ENCODE measurements around the gene KCNK7.
A peak's percentile ranks its signal among the peaks of the same experiment; 100 is the strongest.
"Not testable (repeated sequence)": the region's sequence is repeated elsewhere in the genome, so short reads cannot be mapped to it uniquely, and the experiment has no call there.

Gene KCNK7, protein sequence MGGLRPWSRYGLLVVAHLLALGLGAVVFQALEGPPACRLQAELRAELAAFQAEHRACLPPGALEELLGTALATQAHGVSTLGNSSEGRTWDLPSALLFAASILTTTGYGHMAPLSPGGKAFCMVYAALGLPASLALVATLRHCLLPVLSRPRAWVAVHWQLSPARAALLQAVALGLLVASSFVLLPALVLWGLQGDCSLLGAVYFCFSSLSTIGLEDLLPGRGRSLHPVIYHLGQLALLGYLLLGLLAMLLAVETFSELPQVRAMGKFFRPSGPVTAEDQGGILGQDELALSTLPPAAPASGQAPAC

DNA sequence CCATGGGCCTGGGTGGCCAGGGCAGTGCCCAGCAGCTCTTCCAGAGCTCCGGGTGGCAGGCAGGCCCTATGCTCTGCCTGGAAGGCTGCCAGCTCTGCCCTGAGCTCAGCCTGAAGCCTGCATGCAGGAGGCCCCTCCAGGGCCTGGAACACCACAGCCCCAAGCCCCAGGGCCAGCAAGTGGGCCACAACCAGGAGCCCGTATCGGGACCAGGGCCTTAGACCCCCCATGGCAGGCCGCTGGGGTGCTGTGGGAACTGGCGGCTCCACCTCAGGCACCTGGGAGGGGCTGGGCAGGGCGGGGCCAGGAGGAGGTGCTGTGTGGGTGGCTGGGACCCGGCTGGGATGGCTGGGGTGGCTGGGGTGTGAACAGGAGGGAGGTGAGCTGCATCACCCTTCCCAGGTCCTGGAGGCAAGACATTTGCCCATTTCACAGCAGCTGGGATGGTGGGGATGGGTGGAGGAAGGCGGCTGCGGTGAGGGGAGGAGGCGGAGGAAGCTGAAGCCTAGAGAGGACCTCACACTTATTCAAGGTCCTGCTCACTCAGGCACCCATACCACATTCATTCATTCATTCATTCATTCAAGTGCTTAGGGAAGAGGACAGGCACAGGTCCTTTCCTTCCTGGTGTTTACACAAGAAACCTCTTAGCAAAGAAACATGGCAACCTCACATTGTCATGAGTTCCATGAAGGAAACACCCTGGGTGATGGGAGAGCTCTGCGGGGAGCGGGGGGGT is at the start of gene KCNK7:
Gene KCNK7 (minus strand): TSS at position 258 of the 739 bp plus-strand sequence. CDS start 28 bp downstream, at position 230.
- no peak for DNase-seq

DNA sequence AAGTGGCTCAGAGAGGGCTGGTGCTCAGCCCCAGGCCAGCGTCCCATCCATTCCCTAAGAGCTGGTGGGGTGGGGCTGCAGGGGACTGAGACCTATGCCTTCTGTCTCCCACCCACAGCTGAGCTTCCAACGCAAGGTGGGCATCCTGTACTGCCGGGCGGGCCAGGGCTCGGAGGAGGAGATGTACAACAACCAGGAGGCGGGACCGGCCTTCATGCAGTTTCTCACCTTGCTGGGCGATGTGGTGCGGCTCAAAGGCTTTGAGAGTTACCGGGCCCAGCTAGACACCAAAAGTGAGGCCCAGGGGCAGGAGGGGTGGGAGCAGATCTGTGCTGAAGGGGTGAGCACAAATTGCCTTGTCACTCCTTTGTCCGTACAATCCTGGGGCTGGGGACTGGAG is 49.2 kb upstream of the KCNK7 start:
- no peak for DNase-seq

DNA sequence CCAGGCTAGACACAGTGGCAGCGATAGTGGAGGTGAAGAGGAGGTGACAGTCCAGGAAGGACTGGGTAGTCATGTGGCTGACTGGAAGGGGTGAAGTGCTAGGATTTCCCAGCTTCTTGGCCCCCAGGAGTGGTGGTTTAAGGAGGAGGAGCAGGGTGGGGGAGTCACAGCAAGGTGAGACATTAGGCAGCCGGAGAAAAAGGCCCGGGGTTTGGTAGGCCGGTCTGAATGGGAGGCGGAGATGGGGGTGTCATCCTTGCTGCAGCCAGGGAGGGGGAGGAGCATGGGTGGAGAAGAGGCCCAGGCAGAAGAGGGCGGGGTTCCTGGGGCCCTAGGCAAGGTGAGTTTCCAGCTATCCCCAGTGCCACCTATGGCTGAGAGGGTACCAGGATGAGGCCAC is 48.4 kb upstream of the KCNK7 start:
- no peak for DNase-seq

DNA sequence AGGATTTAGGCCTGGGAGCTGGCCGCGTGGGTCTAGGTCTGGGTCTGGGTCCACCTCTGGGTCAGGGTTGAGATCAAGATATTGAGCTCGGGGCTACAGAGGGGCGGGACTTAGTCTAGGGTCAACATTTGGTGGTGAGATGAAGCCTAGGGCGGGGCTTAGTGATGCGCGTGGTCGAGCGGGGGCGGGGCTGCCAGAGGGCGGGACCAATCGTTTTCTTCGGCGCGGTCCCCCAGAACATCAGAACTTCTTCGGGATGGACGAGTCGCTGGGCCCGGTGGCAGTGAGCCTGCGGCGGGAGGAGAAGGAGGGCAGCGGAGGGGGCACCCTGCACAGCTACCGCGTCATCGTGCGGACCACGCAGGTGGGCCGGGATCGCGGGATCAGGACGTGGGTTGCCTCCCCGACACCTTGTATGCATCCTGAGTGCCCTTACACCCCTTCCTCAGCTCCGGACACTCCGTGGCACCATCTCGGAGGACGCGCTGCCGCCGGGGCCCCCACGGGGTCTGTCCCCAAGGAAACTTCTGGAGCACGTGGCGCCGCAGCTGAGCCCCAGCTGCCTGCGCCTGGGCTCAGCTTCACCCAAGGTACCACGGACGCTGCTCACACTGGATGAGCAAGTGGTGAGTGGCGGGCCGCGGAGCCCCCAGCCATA is 46.5 kb upstream of the KCNK7 start:
- no peak for DNase-seq

DNA sequence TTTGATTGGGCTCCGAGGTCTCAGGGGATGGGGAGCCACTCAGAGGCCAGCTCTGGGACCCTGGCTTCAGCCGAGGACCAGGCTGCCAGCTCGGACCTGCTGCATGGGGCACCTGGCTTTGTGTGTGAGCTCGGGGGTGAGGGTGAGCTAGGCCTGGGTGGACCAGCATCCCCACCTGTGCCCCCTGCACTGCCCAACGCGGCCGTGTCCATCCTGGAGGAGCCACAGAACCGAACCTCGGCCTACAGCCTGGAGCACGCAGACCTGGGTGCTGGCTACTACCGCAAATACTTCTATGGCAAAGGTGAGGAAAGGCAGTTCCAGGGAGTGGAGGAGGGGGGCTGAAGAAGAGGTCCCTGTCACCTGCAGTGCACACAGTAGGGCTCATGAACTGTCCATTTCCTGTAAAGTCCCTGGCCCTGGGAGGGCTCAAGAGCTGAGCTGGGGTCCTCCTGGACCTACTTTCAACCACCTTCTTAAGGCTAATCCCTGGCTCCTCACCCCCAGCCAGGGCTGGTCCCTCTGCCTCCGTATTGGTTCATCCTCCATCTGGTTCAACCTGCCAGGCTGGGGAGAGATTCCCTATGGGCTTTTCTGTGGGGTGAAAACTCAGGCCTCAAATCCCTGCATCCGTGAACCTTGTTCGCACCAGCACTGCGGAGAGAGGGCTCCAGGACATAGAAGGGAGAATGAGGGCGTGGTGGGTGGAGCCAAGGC is 45.9 kb upstream of the KCNK7 start:
- no peak for DNase-seq

DNA sequence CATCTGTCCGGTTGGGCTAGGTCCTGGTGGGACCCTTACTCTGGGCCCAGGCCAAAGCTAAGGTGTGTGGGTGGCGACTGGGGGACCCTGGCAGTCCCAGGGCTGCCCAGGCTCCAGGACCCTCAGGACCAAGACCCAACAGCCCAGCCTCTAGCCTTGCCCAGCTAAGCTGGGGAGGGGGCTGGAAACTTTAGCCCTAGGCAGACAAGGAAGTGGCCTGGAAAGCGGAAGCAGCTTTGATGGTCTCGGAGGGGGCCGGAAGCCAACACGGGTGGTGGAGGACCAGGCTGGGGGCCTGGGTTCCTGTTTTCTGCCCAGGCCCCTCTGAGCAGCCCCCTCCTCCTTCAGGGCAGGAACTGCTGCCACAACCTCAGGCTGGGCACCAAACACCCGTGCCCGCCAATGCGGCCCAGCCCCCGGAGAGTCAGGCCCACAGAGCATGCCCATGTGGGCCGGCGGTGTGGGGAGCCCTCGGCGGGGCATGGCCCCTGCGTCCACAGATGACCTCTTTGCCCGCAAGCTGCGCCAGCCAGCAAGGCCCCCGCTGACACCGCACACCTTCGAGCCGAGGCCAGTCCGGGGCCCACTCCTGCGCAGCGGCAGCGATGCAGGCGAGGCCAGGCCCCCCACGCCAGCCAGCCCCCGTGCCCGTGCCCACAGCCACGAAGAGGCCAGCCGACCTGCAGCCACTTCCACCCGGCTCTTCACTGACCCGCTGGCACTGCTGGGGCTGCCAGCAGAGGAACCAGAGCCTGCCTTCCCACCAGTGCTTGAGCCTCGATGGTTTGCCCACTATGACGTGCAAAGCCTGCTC is 45.1 kb upstream of the KCNK7 start:
- no peak for DNase-seq

DNA sequence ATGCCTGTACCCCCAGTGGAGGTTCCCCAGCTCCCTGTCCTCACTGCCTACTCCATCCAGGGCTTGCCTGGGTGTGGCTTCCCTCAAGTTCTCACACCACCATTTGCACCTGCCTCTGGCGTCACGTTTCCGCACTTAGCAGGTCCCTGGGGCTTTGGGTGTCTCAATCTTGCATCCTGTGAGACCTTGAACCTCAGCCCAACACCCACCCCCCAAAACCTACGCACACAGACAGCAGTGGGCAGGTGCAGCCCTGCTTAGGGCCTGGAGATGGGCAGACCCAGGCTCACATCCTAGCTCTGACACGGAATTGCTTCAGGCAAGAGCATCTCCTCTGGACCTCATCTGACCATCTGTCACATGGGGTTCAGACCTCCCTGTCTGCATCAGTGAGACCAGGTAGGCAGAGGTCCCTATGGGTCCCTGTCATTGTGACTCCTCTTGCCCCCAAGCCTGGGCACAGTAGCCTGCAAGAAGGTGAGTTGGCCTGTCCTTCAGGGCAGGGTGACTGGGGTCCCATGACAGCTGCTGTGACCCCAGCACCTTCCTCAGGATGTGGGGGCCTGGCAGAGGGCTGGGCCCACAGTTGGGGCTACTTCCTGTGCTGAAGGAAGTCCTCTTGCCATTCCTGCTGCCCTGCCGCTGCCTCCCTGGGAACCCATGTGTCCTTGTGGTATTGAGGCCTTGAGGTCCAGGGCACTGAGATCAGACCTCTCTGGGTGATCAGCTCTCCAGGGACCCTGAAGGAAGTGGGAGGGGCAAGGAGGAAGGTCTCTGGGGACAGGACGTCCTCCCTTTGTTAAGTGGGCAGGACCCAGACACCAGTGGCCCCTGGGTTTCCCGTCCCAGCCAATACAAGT is 44.3 kb upstream of the KCNK7 start:
- DNase-seq, result no peak

DNA sequence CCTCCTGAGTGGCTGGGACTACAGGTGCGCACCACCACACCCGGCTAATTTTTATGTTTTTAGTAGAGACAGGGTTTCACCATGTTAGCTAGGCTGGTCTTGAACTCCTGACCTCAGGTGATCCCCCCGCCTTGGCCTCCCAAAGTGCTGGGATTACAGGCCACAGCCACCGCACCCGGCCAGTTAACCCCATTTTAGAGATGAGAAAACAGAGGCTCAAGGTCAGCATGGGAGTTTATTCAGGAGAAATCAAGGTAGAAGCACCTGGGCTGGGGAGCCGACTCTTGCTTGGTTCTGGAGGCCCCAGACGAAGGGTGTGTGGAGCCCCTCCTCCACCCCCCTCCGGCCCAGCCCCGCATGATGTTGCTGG is 43.6 kb upstream of the KCNK7 start:
- not testable (repeated sequence) for DNase-seq

DNA sequence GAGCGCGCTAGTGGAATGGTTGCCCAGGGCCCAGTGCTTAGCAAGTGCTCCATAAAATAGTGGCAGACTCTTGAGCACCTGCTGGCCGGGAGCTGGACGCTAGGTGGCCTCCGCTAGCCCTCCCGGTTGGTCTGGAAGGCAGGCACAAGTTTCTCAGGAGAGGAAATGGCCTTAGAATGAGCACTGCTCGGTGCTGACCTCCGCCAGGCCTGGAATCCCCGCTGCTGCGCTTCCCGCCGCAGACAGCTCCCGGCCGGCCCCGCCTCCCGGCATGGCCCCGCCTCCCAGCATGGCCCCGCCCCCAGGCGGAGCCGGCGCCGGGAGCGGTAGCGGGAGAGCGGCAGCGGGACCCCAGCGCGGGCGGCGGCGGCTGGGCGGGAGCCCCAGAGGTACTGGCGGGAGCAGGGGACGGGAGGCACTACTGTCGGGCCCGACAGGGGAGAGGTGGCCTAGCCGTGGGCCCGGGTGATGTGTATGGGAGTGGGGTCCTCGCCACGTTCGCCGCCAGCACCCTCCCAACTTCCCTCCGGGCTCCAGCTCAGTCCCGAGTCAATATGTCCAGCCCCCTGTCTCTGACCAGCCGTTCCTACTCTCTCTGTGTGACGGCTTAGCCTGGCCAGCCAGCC is 42.3 kb upstream of the KCNK7 start, which contains the start of gene SIPA1:
Gene SIPA1 (plus strand): TSS at position 308 of the 626 bp plus-strand sequence. CDS start 2,821 bp downstream, outside the sequence.
- peak; percentile 95 for DNase-seq

DNA sequence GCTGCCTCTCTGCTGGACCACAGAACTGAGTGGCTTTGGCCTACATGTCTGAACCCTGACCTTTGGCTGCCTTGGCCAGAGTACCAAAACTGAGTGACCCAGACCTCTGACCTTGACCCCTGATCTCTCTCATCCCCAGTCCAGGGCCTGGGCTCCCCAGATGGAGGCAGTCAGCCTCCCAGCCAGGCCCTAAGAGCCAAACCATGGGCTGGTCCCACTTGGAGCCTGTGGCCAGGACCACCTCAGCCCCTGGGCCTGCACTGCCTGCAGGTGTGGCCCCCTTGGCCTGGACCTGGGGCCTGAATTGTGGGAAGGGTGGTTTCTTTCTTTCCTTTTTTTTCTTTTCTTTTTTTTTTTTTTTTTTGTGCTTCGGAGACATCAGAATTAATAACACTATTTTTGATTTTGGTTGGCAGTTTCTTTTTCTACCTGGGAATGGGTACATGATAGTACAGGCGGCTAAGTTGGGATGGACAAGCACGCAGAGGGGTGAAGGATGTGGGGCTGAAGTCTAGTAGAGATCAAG is 41.5 kb upstream of the KCNK7 start:
- DNase-seq, result no peak

DNA sequence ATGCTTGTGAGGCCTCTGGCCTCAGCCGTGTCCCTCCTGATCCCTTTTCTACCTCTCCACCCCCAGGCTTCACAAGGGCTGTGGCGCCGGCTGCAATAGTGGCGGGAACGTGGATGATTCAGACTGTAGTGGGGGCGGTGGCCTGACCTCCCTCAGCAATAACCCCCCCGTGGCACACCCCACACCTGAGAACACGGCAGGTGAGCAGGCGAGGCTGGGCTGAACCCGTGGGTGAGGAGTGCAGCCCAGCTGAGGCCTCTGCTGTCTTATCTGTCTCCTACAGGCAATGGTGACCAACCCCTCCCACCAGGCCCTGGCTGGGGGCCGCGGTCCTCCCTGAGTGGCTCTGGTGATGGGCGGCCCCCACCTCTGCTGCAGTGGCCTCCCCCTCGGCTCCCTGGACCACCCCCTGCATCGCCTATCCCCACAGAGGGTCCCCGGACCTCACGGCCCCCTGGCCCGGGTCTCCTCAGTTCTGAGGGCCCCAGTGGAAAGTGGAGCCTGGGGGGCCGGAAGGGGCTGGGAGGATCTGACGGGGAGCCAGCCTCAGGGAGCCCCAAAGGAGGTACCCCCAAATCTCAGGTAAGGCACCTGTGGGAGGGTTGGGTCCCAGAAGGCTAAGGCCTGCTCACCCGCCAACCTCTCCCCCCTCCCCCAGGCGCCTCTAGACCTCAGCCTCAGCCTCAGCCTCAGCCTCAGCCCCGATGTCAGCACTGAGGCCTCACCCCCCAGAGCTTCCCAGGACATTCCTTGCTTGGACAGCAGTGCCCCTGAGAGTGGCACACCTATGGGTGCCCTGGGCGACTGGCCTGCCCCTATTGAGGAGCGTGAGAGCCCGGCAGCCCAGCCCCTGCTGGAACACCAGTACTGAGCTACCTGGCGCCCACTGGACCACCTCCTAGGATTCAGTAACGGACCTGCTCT is 40.8 kb upstream of the KCNK7 start:
- no peak for DNase-seq

DNA sequence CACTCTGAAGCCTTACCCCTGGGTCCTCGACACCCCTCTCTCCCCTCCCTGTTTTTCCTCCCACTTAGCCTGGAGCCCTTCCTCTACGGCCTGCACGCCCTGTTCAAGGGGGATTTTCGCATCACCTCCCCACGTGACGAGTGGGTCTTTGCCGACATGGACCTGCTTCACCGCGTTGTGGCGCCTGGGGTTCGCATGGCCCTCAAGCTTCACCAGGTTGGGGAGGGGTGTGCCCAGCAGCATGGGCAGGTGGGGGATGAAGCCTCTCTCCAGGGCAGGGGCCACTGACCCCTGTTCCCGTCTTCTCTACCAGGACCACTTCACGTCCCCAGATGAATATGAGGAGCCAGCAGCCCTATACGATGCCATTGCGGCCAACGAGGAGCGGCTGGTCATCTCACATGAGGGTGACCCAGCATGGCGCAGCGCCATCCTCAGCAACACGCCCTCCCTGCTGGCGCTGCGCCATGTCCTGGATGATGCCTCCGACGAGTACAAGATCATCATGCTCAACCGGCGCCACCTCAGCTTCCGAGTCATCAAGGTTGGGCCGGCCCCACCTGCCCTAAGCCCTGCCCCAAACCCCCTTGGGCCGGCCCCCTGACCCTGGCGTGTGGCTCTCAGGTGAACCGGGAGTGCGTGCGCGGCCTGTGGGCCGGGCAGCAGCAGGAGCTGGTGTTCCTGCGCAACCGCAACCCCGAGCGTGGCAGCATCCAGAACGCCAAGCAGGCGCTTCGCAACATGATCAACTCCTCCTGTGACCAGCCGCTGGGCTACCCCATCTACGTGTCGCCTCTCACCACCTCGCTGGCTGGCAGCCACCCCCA is 39.5 kb upstream of the KCNK7 start:
- no peak for DNase-seq

DNA sequence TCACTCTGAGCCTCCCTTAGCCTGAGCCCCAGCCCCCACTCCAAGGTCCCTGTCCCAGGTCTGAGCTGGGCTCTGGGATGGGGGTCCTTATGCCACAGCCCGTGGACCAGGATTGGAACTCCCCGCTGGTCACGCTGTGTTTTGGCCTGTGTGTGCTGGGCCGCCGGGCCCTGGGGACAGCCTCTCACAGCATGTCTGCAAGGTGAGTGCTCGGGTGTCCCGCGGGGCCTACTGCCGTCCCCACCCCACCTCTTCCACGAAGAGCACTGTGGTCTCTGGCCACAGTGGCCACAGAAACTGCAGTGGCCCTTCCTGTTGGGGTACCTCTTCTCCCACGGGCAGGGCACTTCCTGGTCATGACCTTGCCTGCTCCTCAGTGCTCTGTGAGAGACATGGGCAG is 38.8 kb upstream of the KCNK7 start:
- DNase-seq, result no peak

DNA sequence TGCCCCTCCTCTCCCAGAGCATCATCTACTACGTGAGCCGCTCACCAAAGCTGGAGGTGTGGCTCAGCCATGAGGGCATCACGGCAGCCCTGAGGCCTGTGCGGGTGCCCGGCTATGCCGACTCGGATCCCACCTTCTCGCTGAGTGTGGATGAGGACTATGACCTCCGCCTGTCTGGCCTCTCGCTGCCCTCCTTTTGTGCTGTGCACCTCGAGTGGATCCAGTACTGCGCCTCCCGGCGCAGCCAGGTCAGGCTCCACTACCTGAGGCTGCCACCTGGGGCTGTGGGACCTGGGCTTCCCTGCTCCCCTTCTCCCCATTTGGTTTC is 38.5 kb upstream of the KCNK7 start:
- no peak for DNase-seq

DNA sequence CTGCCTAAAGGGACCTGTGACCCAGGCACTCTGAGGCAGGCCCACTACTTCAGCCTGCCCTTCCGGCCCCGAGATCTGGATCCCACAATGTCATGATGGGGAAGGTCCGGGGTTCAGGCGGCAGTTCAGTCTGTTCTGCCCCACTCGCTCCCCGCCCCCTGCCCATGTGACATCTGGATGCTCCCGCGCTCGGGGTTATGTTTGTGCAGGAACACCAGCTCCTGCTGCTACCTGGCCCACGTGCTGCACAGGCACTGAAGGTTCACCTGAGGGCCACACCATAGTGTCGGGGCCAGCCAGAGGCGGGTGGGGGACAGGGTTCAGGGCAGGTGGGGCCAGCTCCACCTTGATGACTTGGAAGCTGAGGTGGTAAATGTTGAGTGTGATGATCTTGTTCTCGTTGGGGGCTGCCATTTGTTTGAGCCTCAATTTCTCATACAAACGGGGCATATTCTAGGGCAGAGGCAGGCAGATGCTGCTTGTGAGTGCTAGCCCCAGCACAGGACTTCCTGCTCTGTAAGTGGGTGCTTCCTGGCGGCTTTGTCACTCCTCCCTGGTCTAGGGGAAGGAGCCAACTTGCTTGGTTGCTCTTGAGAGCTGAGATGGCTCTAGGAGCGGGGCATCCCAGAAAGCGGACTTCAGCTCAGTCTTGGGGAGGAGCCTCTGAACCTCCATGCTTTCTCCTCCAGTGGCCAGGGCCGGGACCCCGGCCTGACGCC is 37.9 kb upstream of the KCNK7 start:
- no peak for DNase-seq

DNA sequence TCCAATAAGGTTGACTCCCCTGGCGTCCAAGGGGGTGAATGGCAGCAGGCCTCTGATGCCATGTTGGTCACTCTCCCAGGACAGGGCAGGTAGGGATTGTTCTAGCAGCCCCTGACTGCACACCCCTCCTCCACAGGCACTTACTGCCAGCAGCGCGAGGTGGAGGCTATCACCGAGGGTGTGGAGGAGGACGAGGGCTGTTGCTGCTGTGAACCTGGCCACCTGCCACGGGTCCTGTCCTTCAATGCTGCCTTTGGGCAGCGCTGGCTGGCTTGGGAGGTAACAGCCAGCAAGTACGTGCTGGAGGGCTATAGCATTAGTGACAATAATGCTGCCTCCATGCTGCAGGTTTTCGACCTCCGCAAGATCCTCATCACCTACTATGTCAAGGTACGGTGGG is 34.6 kb upstream of the KCNK7 start:
- no peak for DNase-seq

DNA sequence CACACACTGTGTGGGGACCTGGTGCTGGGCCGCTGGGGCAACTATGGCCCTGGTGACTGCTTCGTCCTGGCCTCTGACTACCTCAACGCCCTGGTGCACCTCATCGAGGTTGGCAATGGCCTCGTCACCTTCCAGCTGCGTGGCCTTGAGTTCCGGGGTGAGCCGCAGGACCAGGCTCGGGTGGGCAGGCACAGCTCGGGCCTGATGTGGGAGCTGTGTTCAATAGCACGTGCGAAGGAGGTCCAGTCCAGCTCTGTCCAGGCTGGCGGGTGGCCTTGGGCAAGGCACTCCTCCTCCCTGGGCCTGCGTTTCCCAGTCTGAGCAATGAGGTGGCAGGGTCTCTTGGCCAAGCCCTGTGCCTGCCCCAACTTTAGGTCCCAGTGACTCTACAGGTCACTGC is 34.0 kb upstream of the KCNK7 start:
- DNase-seq, result no peak

DNA sequence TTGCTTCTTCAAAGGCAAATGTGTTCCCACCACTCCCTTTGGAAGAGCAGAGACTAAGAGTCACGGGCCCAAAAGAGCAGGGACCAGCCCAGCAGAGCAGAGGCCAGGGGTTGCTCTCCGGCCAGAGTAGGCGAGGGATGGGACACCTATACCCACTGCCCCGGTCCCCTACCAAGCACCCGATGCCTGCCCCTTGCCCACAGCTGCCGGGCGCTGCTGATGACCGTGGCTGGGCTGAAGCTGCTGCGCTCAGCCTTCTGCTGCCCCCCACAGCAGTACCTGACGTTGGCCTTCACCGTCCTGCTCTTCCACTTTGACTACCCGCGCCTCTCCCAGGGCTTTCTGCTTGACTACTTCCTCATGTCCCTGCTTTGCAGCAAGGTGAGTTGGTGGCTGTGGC is 31.6 kb upstream of the KCNK7 start:
- no peak for DNase-seq

Measured in OCI-M1 (cell line).